Measurements from ENCODE around the gene FHAD1.
A peak's percentile ranks its signal among the peaks of the same experiment; 100 is the strongest.
"Not testable (repeated sequence)": the region's sequence is repeated elsewhere in the genome, so short reads cannot be mapped to it uniquely, and the experiment has no call there.

Gene FHAD1

GRCh38 chr1:15371610-15372545 is 124.9 kb downstream of the FHAD1 start:
- DNase-seq: peak in 3 of 4 experiments; percentile 12 to 37 (median 20)

GRCh38 chr1:15378729-15379128 is 131.7 kb downstream of the FHAD1 start:
- DNase-seq: no peak

GRCh38 chr1:15379151-15379550 is 132.1 kb downstream of the FHAD1 start:
- DNase-seq: not testable (repeated sequence)

GRCh38 chr1:15380601-15381508 is 133.8 kb downstream of the FHAD1 start:
- DNase-seq: no peak

- no peak for DNase-seq
These were observed 134.8 kb downstream of the FHAD1 start for GRCh38 chr1:15381805-15382204.

GRCh38 chr1:15382601-15383518 is 135.8 kb downstream of the FHAD1 start:
- no peak for DNase-seq

- no peak for DNase-seq
These were observed 136.8 kb downstream of the FHAD1 start for GRCh38 chr1:15383810-15384209.

GRCh38 chr1:15384301-15384901 is 137.4 kb downstream of the FHAD1 start:
- peak in 3 of 4 experiments; percentile 21 to 32 (median 21) for DNase-seq

- DNase-seq: no peak
These were observed 138.4 kb downstream of the FHAD1 start for GRCh38 chr1:15385420-15385819.

GRCh38 chr1:15386164-15386749 is 139.2 kb downstream of the FHAD1 start:
- peak; percentile 27 to 67 (median 50) for DNase-seq

- no peak for DNase-seq
These were observed 141.3 kb downstream of the FHAD1 start for GRCh38 chr1:15388201-15388880.

- not testable (repeated sequence) for DNase-seq
These were observed 142.8 kb downstream of the FHAD1 start for GRCh38 chr1:15389828-15390227.

- DNase-seq: no peak
These were observed 143.6 kb downstream of the FHAD1 start for GRCh38 chr1:15390667-15391066.

- no peak for DNase-seq
These were observed 144.3 kb downstream of the FHAD1 start for GRCh38 chr1:15391366-15391765.

- no peak for DNase-seq
These were observed 146.6 kb downstream of the FHAD1 start for GRCh38 chr1:15393475-15394257.

- DNase-seq: no peak
These were observed 147.3 kb downstream of the FHAD1 start for GRCh38 chr1:15394258-15394690.

GRCh38 chr1:15397236-15397635 is 150.2 kb downstream of the FHAD1 start:
- DNase-seq: peak in 3 of 4 experiments; percentile 40 to 70 (median 64)

- DNase-seq: no peak
These were observed 152.7 kb downstream of the FHAD1 start for GRCh38 chr1:15399710-15400109.

GRCh38 chr1:15400627-15401026 is 153.6 kb downstream of the FHAD1 start:
- no peak for DNase-seq

All from suppressor macrophage (primary cell).